Type B pancreatic cell (in vitro differentiated cells): ENCODE measurements around the gene LIM2. TPM values are rescaled to one million over a fixed set of nuclear protein-coding genes. Genes with fewer than 3 reads are reported as not detected.
A peak's percentile ranks its signal among the peaks of the same experiment; 100 is the strongest.

Experiments used
- DNase-seq: peaks from one replicate; pipeline ENCODE4 v3.0.0; 2021; ENCODE audit warnings: mixed read lengths; ENCODE audit not compliant: unreplicated experiment; ENCODE audit errors: extremely low spot score
- H3K27ac Mint-ChIP-seq: 2 replicates; pipeline ENCODE4 v1.8.0; 2021; ENCODE audit warnings: mild to moderate bottlenecking, mixed read lengths
- H3K27me3 Mint-ChIP-seq: 2 replicates; pipeline ENCODE4 v1.8.0; 2021; ENCODE audit warnings: mixed read lengths
- H3K36me3 Mint-ChIP-seq: 2 replicates; pipeline ENCODE4 v1.8.0; 2021; ENCODE audit warnings: mixed read lengths
- H3K4me1 Mint-ChIP-seq: one replicate; pipeline ENCODE4 v1.8.0; 2021; ENCODE audit warnings: mixed read lengths; ENCODE audit not compliant: unreplicated experiment
- H3K4me3 Mint-ChIP-seq: 2 replicates; pipeline ENCODE4 v1.8.0; 2021; ENCODE audit warnings: mild to moderate bottlenecking, mixed read lengths
- H3K9me3 Mint-ChIP-seq: 2 replicates; pipeline ENCODE4 v1.8.0; 2021; ENCODE audit warnings: mixed read lengths
- total RNA-seq: library from RNA; stranded (reverse); gene quantifications from 2 replicates; pipeline ENCODE4 v1.2.1, GENCODE V29; 2021; ENCODE audit warnings: low replicate concordance
- TF ChIP-seq, protein P1 (sequence below): fragments of 200-600 bp; sonication (generic); conservative IDR thresholded peaks from 2 replicates; pipeline ENCODE4 v1.5.0; 2021; ENCODE audit warnings: antibody characterized with exemption, mild to moderate bottlenecking

Gene LIM2
- total RNA-seq, 1 donor from 2014 or later, result 19.5 TPM

DNA sequence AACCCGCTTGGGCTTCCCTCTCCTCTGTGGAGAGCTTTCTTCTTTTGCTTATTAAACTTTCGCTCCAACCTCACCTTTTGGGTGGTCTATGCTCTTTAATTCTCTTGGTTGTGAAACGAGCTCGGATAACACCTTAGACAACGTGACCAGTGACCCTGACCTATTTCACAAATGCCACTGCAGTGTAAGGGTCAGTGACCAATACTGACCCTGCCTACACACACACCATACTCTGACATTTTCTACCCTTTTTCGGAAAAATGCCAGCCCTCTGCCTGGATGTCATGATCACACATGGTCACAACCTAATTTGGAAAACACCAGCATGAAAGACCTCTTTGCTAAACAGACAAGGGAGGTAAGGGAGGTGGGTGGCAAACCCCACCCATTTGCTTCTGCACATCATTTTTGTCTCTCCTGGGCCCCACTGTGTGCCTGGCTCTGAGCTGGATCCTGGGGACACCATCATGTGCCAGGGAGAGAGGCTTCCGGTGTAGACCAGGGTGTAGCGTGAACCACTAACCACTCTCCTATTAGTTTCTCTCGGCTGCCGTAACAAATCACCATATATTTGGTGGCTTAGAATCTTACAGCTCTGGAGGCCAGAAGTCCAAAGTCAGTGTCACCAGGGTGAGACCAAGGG is 31.5 kb downstream of the LIM2 start:
- no peaks in the 10 kb centered on the region for H3K9me3 Mint-ChIP-seq
- no peak overlapping the region for H3K27ac Mint-ChIP-seq
- H3K4me3 Mint-ChIP-seq, result no peak overlapping the region
- TF ChIP-seq, protein P1, sequence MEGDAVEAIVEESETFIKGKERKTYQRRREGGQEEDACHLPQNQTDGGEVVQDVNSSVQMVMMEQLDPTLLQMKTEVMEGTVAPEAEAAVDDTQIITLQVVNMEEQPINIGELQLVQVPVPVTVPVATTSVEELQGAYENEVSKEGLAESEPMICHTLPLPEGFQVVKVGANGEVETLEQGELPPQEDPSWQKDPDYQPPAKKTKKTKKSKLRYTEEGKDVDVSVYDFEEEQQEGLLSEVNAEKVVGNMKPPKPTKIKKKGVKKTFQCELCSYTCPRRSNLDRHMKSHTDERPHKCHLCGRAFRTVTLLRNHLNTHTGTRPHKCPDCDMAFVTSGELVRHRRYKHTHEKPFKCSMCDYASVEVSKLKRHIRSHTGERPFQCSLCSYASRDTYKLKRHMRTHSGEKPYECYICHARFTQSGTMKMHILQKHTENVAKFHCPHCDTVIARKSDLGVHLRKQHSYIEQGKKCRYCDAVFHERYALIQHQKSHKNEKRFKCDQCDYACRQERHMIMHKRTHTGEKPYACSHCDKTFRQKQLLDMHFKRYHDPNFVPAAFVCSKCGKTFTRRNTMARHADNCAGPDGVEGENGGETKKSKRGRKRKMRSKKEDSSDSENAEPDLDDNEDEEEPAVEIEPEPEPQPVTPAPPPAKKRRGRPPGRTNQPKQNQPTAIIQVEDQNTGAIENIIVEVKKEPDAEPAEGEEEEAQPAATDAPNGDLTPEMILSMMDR, result no peak
- no peak for DNase-seq
- peaks cover 7% of the 10 kb centered on the region for H3K36me3 Mint-ChIP-seq
- H3K27me3 Mint-ChIP-seq, result no peaks in the 10 kb centered on the region
- peaks cover 20% of the 10 kb centered on the region for H3K4me1 Mint-ChIP-seq

DNA sequence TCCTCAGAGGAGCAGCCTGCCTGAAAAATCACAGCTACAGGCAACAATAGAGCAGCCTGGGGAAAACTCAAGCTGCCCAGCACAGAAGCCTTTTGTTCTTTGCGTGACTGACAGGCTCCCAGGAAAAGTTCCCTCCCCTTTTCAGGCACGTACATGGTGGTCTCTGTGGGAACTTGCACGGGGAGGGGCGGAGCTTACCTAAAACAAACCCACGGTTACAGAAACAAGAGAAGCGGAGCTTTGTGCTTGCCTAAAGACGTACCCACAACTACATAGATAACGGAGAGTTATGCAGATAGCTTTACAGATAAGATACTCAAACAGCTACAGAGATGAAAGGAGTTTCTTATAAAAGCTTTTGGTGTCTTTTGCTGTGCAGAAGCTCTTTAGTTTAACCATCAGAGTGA is 33.0 kb downstream of the LIM2 start:
- peaks cover 7% of the 10 kb centered on the region for H3K36me3 Mint-ChIP-seq
- H3K27me3 Mint-ChIP-seq, result no peaks in the 10 kb centered on the region
- no peak for DNase-seq
- TF ChIP-seq, protein P1, result no peak
- H3K27ac Mint-ChIP-seq, result peak overlapping the region; percentile 70
- peaks cover 20% of the 10 kb centered on the region for H3K4me1 Mint-ChIP-seq
- no peaks in the 10 kb centered on the region for H3K9me3 Mint-ChIP-seq
- peak overlapping the region; percentile 75 for H3K4me3 Mint-ChIP-seq

DNA sequence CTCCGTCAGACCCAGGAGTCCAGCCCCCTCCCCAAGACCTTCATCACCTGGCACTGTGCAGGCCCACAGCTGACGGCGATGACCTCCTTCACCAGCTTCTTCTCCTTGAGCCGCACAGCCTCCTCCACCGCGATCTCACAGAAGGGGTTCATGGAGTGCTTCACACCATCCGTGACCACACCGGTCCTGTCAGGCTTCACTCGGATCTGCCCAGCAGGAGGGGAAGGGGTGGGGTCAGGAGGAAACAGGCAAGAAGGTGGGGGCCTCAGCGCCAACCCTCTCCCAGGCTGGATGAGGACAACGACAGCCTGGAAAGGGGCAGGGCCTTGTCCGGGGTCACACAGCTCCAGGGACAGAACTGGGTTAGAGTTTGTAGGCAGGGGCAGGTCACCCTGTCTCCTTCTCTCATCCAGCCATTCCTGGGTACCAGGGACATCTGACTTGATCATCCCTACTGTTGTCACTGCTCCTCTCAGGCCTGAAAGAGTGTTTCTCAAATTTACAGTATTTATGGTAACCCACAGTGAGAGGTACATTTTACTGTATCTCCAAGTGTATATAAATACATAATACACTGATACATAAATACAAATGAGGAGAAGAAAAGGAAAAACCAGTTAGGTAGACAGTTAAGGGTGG is 33.6 kb downstream of the LIM2 start:
- TF ChIP-seq, protein P1, result no peak
- peak overlapping the region; percentile 70 for H3K27ac Mint-ChIP-seq
- DNase-seq, result no peak
- H3K27me3 Mint-ChIP-seq, result no peaks in the 10 kb centered on the region
- no peaks in the 10 kb centered on the region for H3K9me3 Mint-ChIP-seq
- peak overlapping the region; percentile 55 for H3K4me3 Mint-ChIP-seq
- peaks cover 7% of the 10 kb centered on the region for H3K36me3 Mint-ChIP-seq
- H3K4me1 Mint-ChIP-seq, result peaks cover 16% of the 10 kb centered on the region

DNA sequence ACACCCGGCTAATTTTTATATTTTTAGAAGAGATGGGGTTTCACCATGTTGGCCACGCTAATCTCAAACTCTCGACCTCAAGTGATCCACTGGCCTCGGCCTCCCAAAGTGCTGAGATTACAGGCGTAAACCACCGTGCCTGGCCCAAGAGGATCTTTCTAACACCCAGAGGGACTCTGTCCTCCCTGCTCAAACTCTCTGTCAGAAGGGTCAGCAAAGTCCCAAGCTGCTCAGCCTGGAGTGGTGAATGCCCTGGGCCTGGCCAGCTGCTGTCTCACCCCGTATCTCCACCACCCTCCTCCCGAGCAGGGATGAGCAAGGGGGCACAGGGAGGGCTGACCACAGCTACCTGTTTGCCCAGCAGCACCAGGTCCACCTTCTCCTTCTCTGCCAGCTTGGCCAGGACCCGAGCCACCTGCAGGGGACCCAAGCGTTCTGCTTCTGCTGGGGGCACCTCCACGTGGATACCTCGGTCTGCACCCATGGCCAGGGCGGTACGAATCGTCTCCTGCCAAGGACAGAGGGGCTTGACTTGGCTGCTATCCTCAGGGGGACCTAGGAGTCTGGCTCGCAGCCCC is 34.9 kb downstream of the LIM2 start:
- DNase-seq, result no peak
- Mint-ChIP-seq H3K9me3 (no peaks in the 10 kb centered on the region), H3K36me3 (peaks cover 7% of the 10 kb centered on the region), H3K27me3 (no peaks in the 10 kb centered on the region), H3K4me1 (peaks cover 15% of the 10 kb centered on the region), H3K27ac (no peak overlapping the region), H3K4me3 (no peak overlapping the region)
- TF ChIP-seq, protein P1, result no peak

DNA sequence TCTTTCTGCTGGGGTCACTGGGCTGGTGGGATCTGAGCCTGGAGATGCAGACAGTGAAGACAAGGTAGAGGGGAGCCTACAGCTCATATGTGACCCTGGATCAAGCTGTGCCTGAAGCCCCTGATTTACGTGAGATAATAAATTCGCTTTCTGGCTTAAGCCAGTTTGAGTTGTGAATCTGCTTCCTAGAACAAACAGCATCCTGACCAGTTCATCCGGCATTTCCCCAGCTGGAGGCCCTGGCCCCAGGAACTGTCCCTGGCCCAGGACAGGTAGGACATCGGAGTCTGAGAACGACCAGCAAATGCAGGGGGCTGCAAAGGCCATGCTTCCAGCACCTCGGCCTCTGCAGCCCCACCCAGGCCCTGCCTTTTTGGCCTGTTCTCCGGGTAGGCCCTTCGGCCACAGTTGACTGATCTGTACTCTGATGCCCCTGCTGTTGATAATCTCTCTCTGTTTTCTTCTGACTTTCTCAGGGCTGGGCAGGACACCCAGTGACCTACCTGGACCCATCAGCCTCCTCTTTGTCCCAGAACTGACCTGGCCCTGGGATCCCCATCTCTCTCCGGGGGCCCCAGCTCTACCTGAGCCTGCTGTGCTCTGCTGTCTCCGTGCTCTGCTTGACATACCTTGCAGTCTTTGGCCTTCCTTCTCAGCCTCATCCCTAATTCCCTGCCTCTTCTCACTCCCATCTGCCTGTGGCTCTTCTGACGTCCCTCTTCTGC is 36.3 kb downstream of the LIM2 start:
- no peak for DNase-seq
- TF ChIP-seq, protein P1, result no peak
- H3K27me3 Mint-ChIP-seq, result no peaks in the 10 kb centered on the region
- peaks cover 11% of the 10 kb centered on the region for H3K36me3 Mint-ChIP-seq
- H3K4me3 Mint-ChIP-seq, result no peak overlapping the region
- no peak overlapping the region for H3K27ac Mint-ChIP-seq
- H3K9me3 Mint-ChIP-seq, result no peaks in the 10 kb centered on the region
- peaks cover 19% of the 10 kb centered on the region for H3K4me1 Mint-ChIP-seq
